H7 (cell line): ENCODE data around the gene ZFP28. TPM values are rescaled to one million over a fixed set of nuclear protein-coding genes. Genes with fewer than 3 reads are reported as not detected.

Experiments
- total RNA-seq: library from RNA; depleted of rRNA; stranded (reverse); fragments of >200 nt; shearing (Covaris generic); gene quantifications from 2 replicates; pipeline ENCODE4 v1.2.3, GENCODE V29; 2014; rRNA removed

Gene ZFP28
- total RNA-seq, 1 experiment from 2014 or later: 0.52 TPM

Other genes with a start within 250 kb of the ZFP28 start
- gene ZSCAN5A, start 224.1 kb upstream of the ZFP28 start, total RNA-seq: 6.0 and 12.9 TPM in 2 replicates
- 1.1 and 2.8 TPM in 2 replicates for gene ZNF582, start 145.4 kb upstream of the ZFP28 start, total RNA-seq
- gene ZNF583, start 134.6 kb upstream of the ZFP28 start, total RNA-seq: 0.55 and 1.7 TPM in 2 replicates
- gene ZNF667, start 61.6 kb upstream of the ZFP28 start, total RNA-seq: not detected in 2 replicates
- gene ZNF471, start 31.1 kb upstream of the ZFP28 start, total RNA-seq: not detected in 2 replicates
- 1.4 and 1.9 TPM in 2 replicates for gene ZNF470, start 28.5 kb downstream of the ZFP28 start, total RNA-seq
- 9.9 and 11.0 TPM in 2 replicates for gene ZNF71, start 56.4 kb downstream of the ZFP28 start, total RNA-seq
- gene SMIM17, start 104.2 kb downstream of the ZFP28 start, total RNA-seq: not detected in 2 replicates
- not detected in 2 replicates for gene ZNF835, start 132.8 kb downstream of the ZFP28 start, total RNA-seq